ENCODE measurements around the gene CALU.

CALU gene

DNA sequence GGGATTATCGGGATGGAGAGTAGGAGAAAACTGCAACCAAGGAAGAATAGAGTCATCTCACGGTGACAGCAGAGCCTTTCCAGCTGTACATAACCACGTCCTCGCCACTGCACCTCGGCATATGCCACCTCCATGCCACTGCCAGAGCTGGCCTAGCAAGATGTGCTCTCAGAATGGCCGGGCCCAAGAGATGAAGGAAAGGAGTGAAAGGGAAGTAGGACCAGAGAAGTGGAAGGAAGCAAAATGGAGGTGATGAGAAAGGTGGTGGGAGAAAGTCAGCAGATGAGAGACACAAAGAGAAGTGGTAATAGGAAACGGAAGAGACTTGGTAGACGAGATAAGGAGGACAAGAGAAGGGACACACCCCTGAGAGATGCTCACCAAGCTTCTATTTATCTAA, 8.0 kb upstream of the CALU start:
- H3K4me3 ChIP-seq (ENCODE audit: low read depth, low read length), result no peak overlapping the region
- no peak for TF ChIP-seq POLR2A (IDR thresholded peaks at IDR 0.05; ENCODE audit: extremely low read depth, insufficient read length)
- no peak for DNase-seq (ENCODE audit: low read depth)

DNA sequence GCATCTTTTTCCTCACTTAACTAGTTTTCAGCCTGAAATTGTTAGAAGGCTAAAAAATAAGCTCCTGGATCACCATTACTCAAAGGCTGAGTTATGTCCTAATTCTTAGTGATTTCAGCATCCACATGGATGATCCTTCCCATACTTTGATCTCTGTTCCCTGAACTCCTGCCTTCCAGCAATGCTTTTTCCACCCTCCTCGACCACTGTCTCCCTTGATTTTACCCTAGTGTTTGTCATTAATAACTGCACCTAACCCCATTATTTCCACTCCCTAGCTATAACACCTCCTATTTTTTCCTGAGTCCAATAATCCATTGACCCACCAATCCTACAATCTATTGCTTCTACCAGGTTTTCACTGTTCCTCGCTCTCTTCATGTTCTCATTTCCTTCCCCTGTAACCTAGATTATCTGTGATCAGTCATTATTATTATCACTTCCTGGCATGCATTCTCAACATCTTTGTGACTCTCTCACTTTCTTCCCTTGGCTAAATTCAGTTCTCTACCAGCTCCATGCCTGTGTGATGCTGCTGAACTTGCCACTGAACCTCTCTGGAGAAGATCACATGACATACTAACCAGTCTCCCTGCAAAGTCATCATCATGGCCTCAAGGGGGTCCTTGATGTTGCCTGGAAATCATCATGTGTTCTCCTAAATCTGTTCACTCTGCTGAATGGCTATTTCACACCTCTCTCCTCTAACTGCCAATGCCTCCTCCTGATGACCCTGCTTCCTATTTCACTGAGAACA, 6.5 kb upstream of the CALU start:
- no peak for DNase-seq (ENCODE audit: low read depth)
- H3K4me3 ChIP-seq (ENCODE audit: low read depth, low read length), result no peak overlapping the region
- no peak for TF ChIP-seq POLR2A (IDR thresholded peaks at IDR 0.05; ENCODE audit: extremely low read depth, insufficient read length)
- TF ChIP-seq, protein P1, sequence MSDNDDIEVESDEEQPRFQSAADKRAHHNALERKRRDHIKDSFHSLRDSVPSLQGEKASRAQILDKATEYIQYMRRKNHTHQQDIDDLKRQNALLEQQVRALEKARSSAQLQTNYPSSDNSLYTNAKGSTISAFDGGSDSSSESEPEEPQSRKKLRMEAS (IDR thresholded peaks at IDR 0.05; ENCODE audit: low read depth, low read length), result no peak
- no peak for TF ChIP-seq MYC (IDR thresholded peaks at IDR 0.05; ENCODE audit: low read depth, low read length)
- TF ChIP-seq, protein P2, sequence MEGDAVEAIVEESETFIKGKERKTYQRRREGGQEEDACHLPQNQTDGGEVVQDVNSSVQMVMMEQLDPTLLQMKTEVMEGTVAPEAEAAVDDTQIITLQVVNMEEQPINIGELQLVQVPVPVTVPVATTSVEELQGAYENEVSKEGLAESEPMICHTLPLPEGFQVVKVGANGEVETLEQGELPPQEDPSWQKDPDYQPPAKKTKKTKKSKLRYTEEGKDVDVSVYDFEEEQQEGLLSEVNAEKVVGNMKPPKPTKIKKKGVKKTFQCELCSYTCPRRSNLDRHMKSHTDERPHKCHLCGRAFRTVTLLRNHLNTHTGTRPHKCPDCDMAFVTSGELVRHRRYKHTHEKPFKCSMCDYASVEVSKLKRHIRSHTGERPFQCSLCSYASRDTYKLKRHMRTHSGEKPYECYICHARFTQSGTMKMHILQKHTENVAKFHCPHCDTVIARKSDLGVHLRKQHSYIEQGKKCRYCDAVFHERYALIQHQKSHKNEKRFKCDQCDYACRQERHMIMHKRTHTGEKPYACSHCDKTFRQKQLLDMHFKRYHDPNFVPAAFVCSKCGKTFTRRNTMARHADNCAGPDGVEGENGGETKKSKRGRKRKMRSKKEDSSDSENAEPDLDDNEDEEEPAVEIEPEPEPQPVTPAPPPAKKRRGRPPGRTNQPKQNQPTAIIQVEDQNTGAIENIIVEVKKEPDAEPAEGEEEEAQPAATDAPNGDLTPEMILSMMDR (IDR thresholded peaks at IDR 0.05; ENCODE audit: low read depth, low read length), result no peak

DNA sequence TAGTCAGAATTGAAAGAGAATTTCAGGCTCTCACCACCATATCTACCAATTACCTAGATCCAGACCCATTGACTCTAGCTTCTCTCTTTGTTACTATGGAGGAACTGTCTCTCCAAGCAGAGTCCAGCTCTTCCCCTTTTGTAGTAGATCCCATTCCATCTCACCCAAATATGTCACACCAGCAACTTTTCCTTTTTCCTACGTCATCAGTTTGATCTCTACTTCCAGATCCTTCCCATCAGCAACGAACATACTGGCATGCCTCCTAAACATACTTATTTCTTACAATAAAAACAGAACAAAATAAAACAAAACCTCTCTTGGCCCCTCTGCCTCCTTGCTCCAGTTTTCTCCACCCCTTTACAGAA, 5.9 kb upstream of the CALU start:
- H3K4me3 ChIP-seq (ENCODE audit: low read depth, low read length), result no peak overlapping the region
- TF ChIP-seq, protein P2 (IDR thresholded peaks at IDR 0.05; ENCODE audit: low read depth, low read length), result no peak
- DNase-seq (ENCODE audit: low read depth), result no peak

- DNase-seq (ENCODE audit: low read depth), result peak; percentile 20
- TF ChIP-seq POLR2A (IDR thresholded peaks at IDR 0.05; ENCODE audit: extremely low read depth, insufficient read length) (no peak), MYC (IDR thresholded peaks at IDR 0.05; ENCODE audit: low read depth, low read length) (no peak)
- TF ChIP-seq, protein P2 (IDR thresholded peaks at IDR 0.05; ENCODE audit: low read depth, low read length), result no peak
- TF ChIP-seq, protein P1 (IDR thresholded peaks at IDR 0.05; ENCODE audit: low read depth, low read length), result no peak
- no peak overlapping the region for H3K4me3 ChIP-seq (ENCODE audit: low read depth, low read length)
Observed at GRCh38 chr7:128734890-128735289, 4.3 kb upstream of the CALU start.

GRCh38 chr7:128735436-128735835, 3.7 kb upstream of the CALU start:
- TF ChIP-seq, protein P2 (IDR thresholded peaks at IDR 0.05; ENCODE audit: low read depth, low read length), result no peak
- TF ChIP-seq, protein P1 (IDR thresholded peaks at IDR 0.05; ENCODE audit: low read depth, low read length), result no peak
- no peak for TF ChIP-seq POLR2A (IDR thresholded peaks at IDR 0.05; ENCODE audit: extremely low read depth, insufficient read length)
- TF ChIP-seq MYC (IDR thresholded peaks at IDR 0.05; ENCODE audit: low read depth, low read length), result no peak
- no peak overlapping the region for H3K4me3 ChIP-seq (ENCODE audit: low read depth, low read length)
- peak; percentile 54 for DNase-seq (ENCODE audit: low read depth)

GRCh38 chr7:128737441-128737840, 1.7 kb upstream of the CALU start:
- no peak overlapping the region for H3K4me3 ChIP-seq (ENCODE audit: low read depth, low read length)
- no peak for DNase-seq (ENCODE audit: low read depth)
- TF ChIP-seq MYC (IDR thresholded peaks at IDR 0.05; ENCODE audit: low read depth, low read length), result no peak
- no peak for TF ChIP-seq POLR2A (IDR thresholded peaks at IDR 0.05; ENCODE audit: extremely low read depth, insufficient read length)
- TF ChIP-seq, protein P2 (IDR thresholded peaks at IDR 0.05; ENCODE audit: low read depth, low read length), result no peak
- TF ChIP-seq, protein P1 (IDR thresholded peaks at IDR 0.05; ENCODE audit: low read depth, low read length), result no peak
